GM18861 (cell line): ENCODE data around the gene SZT2.
"Not testable (repeated sequence)": the region's sequence is repeated elsewhere in the genome, so short reads cannot be mapped to it uniquely, and the experiment has no call there.

Experiments used
- ATAC-seq: cut with Tn5 transposase; IDR thresholded peaks from one replicate; pipeline ENCODE4 v1.9.1; 2021; ENCODE audit not compliant: unreplicated experiment

Gene SZT2

GRCh38 chr1:43386676-43387075 lies 3.0 kb upstream of the SZT2 start:
- ATAC-seq, result no peak

DNA sequence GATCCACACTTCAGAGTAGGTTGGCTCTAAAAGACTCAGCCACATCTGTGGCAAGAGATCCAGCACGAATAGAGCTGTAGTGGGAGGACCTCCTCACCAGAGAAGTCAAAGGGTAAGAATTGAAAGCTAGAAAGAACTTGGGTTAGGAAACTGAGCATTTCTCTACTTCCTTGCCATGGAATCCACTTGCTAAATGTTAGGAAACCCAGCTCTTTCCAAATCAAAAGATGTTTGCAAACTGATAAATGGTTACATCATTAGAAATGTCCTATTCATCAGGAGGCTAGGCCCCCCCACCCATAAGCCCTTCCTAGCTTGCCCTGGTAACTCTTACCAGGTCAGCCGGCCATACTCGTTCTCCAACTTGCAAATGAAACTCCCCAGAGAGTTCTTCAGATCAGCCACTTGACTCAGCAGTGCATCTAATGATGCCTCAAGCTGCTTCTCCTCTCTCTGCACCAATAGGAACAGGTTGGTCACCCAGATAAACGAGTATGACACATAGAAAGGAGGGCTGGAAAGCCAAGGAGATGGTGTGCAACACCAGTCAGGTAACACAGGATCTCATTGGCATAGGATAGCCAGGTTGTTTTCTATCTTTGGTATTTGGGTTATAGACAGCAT lies 1.6 kb upstream of the SZT2 start:
- ATAC-seq, result no peak

GRCh38 chr1:43388613-43389012 lies 1.1 kb upstream of the SZT2 start:
- no peak for ATAC-seq

DNA sequence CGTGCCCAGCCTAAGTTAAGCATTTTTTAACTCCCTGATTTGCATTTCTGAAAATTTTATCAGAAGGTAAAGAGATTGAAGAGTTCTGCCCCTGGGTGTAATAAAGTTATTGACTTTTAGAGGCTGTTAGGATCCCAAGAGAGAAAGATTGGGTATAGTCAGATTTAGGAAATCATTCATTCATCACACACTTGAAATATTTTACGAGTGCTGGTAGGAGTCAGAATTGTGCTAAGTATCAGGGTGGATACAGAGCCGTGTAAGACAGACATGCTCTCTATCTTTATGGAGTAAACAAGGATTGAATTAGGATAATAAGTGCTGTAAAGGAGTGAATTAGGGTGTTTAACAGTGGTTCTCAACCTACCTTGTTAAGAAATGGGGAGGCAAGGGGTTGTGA lies 3.0 kb downstream of the SZT2 start:
- no peak for ATAC-seq

DNA sequence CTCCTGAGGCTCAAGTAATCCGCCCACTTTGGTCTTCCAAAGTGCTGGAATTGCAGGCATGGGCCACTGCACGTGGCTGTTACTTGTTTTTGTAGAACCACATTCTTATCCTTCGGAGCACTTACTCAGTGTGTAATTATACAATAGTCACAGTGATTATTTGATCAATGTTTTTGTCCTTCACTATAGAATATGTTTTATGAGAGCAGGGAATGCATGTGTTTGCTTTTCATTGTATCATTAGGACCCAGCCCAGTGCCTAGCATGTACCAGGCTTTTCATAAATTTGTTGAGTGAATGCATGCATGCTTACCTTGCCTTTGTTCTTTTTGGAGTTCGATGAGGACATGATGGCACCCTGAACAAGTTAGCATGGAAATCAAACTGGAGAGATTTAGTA lies 5.8 kb downstream of the SZT2 start:
- no peak for ATAC-seq

DNA sequence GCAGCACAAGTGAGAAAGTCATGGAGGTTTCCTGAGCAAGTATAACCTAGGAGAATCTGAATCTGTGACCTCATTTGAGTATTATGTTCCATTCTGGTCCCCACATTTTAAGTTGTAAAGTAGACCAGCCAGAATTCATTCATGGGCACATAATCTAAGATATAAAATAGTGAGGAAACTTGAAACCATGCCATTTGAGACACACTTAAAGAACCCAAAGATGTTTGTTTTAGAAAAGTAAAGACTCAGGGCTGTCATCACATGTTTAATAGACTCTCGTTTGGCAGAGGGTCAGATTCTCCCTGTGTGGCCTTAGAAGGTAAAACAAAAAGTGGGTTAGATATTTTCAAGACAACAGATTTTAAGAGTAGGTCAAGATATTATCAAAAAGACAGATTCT lies 6.4 kb downstream of the SZT2 start:
- no peak for ATAC-seq

DNA sequence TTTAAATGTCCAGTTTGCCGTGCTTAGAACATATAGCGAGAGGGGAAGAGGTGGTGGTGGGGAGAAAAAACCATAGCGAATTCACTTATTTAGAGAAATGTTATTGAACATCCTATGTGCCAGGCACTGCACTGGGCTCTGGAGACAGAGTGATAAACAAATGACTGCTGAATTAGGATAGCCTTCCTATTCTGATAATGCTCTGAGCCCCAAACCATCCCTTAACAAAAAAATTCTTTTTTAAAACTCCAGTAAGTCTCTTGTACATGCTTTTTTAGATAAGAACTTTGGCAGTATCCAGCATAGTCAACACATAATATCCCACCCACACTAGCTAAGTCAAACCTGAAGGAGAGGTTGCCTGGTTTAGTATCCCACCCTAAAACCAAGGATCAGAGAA lies 8.5 kb downstream of the SZT2 start:
- ATAC-seq, result no peak

DNA sequence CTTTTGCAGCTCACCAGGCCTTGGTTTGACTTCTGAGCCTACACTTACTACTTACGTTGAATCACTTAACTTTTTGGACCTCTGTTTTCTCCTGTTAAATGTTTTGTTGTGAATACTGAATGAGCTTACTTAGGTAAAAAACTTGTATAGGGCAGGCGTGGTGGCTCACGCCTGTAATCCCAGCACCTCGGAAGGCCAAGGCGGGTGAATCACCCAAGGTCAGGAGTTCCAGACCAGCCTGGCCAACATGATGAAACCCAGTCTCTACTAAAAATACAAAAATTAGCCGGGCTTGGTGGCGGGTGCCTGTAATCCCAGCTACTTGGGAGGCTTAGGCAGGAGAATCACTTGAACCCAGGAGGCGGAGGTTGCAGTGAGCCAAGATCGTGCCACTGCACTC lies 10.7 kb downstream of the SZT2 start:
- ATAC-seq, result not testable (repeated sequence)

DNA sequence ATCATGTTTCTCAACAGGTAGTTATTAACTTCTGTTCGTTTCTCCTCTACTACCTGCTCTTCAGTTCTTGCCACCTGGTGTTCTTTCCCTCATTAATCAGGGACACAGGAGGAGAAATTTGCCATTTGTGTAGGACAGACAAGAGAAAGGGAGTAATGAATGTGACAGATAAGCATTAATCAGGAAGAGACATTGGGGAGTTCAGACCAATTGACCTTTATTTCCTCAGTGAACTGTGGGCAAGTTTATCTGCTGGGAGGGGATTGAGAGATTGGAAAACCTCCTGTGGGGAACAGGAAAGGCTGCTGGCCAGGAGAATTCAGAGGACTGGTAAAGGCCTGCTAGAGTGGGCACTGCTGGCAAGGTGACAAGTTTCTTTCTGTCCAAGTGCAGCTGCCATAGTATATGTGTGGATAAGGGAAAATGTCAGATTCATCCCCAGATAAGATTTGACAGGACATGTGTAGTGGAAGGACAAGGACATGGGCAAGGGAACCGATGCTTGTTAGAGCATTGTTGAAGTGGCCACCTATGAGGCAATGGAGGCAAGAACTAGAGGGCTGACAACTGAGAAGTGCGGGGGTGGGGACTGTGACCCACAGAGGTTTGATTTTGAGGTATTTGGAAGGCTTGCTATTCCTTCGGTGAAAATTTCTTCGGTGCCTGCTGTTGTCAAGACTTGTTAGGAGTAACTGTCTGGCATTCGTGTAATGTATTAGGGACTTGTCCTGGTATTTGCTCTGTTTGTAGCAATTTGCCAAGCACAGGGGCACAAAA lies 12.6 kb downstream of the SZT2 start:
- no peak for ATAC-seq

DNA sequence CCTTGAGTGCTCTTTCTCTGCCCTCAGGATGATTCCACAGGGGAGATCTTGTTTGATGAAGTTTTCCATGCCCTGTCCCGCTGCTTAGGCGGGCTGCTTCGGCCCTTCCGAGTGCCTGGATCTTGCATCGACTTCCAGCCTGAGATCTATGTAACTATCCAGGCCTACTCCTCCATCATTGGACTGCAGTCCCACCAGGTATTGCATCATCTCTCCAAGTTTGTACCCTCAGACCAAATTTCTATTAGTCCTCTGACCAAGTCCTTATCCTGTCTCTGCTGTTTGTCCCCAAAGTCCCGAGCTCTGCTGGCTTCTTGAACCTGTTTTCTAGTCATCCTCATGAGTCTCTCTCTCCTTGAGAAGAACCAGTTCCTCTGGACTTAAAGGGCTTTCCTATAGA lies 14.7 kb downstream of the SZT2 start:
- no peak for ATAC-seq

GRCh38 chr1:43405219-43405875 lies 15.6 kb downstream of the SZT2 start:
- no peak for ATAC-seq

DNA sequence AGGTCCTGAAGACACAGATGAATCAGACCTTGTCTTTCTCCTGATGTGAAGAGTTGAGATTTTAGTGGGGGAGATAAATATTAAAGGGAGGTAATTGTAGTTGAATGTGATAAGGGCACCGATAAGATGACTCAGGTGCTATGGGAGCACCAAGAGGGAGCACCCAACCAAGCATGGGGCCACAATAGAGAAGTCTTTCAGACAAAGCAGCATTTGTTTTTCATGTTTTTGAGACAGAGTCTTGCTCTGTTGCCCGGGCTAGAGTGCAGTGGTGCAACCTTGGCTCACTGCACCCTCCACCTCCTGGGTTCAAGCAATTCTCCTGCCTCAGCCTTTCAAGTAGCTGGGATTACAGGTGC lies 16.2 kb downstream of the SZT2 start:
- no peak for ATAC-seq

DNA sequence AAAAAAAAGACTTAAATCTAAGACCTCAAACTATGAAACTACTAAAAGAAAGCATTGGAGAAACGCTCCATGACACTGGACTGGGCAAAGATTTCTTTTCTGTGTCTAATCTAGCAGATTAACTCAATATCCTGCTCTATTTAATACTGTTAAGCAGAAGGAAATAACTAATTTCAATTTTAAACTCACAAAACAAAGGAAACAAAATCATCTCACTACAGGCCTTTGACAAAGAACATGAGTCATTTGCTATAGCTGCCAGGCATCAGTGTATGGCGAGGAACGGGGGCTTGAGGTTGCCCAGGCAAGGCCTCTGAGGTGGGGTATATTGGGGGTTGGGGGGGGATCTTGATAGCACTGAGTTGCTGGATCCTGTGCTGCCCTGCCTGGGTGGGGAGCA lies 20.9 kb downstream of the SZT2 start:
- ATAC-seq, result no peak

- ATAC-seq, result not testable (repeated sequence)
Measured at GRCh38 chr1:43413426-43413825, 23.7 kb downstream of the SZT2 start.

GRCh38 chr1:43414634-43415223 lies 25.0 kb downstream of the SZT2 start:
- no peak for ATAC-seq

DNA sequence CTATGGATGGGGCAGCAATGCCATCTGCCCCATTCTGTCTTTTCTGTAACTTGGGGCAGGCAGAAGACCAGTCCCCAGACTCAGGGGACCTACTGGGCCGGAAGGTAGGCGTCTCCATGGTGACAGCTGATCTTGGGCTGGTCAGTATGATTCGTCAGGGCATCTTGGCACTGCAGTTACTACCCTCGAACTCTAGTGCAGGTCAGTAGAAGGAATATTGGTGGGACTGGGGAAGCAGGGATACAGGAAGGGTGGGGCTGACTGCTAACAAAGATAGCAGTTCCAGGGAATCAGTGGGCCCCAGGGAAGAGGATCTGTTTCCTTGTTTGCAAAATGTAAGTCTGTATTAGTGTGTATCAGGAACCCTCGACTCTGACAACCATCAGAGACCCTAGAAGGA lies 26.2 kb downstream of the SZT2 start:
- ATAC-seq, result no peak

GRCh38 chr1:43418858-43419257 lies 29.2 kb downstream of the SZT2 start:
- no peak for ATAC-seq

- ATAC-seq, result no peak
Measured at GRCh38 chr1:43419627-43420425, 30.1 kb downstream of the SZT2 start.

- no peak for ATAC-seq
Measured at GRCh38 chr1:43420874-43421273, 31.2 kb downstream of the SZT2 start.

GRCh38 chr1:43421396-43421795 lies 31.7 kb downstream of the SZT2 start:
- ATAC-seq, result no peak
